Thyroid gland (tissue), 4 donors: ENCODE results near the gene EMC7. TPM values are rescaled to one million over a fixed set of nuclear protein-coding genes. Genes with fewer than 3 reads are reported as not detected.
A peak's percentile ranks its signal among the peaks of the same experiment; 100 is the strongest.

Source experiments
- DNase-seq, 2 donors: peaks; one replicate each; pipeline ENCODE4 v3.0.0-alpha.2; 2019
- H3K27ac ChIP-seq, 3 donors: fragments of 200-600 bp; sonication (generic); 1 replicate in 2 of 3; 2 replicates in 1 of 3; pipeline ENCODE4 v1.5.1; 2016 to 2019; ENCODE audit warnings: mild to moderate bottlenecking in 1 of 3, moderate library complexity in 1 of 3
- H3K27me3 ChIP-seq: fragments of 200-600 bp; sonication (generic); one replicate; pipeline ENCODE4 v1.5.1; 2019
- H3K36me3 ChIP-seq, 2 donors: fragments of 200-600 bp; sonication (generic); one replicate each; pipeline ENCODE4 v1.5.1; 2016 to 2019
- H3K4me1 ChIP-seq, 2 donors: fragments of 200-600 bp; sonication (generic); one replicate each; pipeline ENCODE4 v1.5.1; 2017 to 2019
- H3K4me3 ChIP-seq, 3 donors: fragments of 200-600 bp; sonication (generic); replicated peaks in 1 of 3; 1 replicate in 2 of 3; 2 replicates in 1 of 3; pipeline ENCODE4 v1.5.1; 2016; ENCODE audit warnings: mild to moderate bottlenecking in 1 of 3
- H3K9me3 ChIP-seq: fragments of 200-600 bp; sonication (generic); one replicate; pipeline ENCODE4 v1.5.1; 2017
- POLR2A ChIP-seq, 2 donors: fragments of 450-650 bp; IDR thresholded peaks; one replicate each; pipeline ENCODE4 v1.6.1; 2017; ENCODE audit warnings: antibody characterized with exemption in 2 of 2, mild to moderate bottlenecking in 2 of 2, moderate library complexity in 1 of 2
- WGBS, 2 donors: methylation state at CpG; one replicate each; pipeline ENCODE4 v1.1.5; 2017; 5-methylcytosine and 5-hydroxymethylcytosine counted together
- intact Hi-C: fragments of 100-400 bp; cut with DNase I; formaldehyde crosslinking; loops from one replicate; pipeline ENCODE4 v1.15.1; 2023
- total RNA-seq, 4 donors: library from RNA; depleted of rRNA; stranded (reverse); fragments of >200 nt; gene quantifications; one replicate each; pipeline ENCODE4 v1.2.3, GENCODE V29; 2016
- TF ChIP-seq, protein P1 (sequence below), 6 experiments: fragments of 200-600 bp in 3 of 6; fragments of 450-650 bp in 3 of 6; sonication (generic) in 3 of 6; IDR thresholded peaks; one replicate each; pipeline ENCODE4 v1.5.1; 2016 to 2019; ENCODE audit warnings: antibody characterized with exemption in 6 of 6, mild to moderate bottlenecking in 2 of 6, inconsistent platforms in 1 of 6, moderate library complexity in 1 of 6

Gene EMC7
- 10 to 100 TPM; 40.9 to 54.3 (median 50.5) TPM for total RNA-seq

- TF ChIP-seq, protein P1, sequence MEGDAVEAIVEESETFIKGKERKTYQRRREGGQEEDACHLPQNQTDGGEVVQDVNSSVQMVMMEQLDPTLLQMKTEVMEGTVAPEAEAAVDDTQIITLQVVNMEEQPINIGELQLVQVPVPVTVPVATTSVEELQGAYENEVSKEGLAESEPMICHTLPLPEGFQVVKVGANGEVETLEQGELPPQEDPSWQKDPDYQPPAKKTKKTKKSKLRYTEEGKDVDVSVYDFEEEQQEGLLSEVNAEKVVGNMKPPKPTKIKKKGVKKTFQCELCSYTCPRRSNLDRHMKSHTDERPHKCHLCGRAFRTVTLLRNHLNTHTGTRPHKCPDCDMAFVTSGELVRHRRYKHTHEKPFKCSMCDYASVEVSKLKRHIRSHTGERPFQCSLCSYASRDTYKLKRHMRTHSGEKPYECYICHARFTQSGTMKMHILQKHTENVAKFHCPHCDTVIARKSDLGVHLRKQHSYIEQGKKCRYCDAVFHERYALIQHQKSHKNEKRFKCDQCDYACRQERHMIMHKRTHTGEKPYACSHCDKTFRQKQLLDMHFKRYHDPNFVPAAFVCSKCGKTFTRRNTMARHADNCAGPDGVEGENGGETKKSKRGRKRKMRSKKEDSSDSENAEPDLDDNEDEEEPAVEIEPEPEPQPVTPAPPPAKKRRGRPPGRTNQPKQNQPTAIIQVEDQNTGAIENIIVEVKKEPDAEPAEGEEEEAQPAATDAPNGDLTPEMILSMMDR (IDR thresholded peaks at IDR 0.05) = peak in 1 of 6 experiments; percentile 32
- TF ChIP-seq POLR2A (IDR thresholded peaks at IDR 0.05) = peak in 1 of 2 donors; percentile 84
- H3K4me3 ChIP-seq = peak within 1 kb of the TSS; percentile 74 to 87 (median 76)
- 0 to 2% methylated on average over 29 to 33 of the region's 48 CpGs for WGBS, 2 donors
- H3K27ac ChIP-seq = peak within 1 kb of the TSS; percentile 44 to 84 (median 67)
- H3K36me3 ChIP-seq = no peaks in the 10 kb centered on the region
- H3K9me3 ChIP-seq = no peaks in the 10 kb centered on the region
- DNase-seq = peak; percentile 99
- H3K27me3 ChIP-seq = no peaks in the 10 kb centered on the region
- intact Hi-C loops = loop anchor here (5.0 to 10.0 kb wide), 2 partner anchors 126 to 263 kb away; partner anchors contain the start of genes EMC4 and LPCAT4
- H3K4me1 ChIP-seq = peaks cover 7 to 12% of the 10 kb centered on the region in 2 donors
Measured at GRCh38 chr15:34101366-34102174, at the start of gene EMC7, which contains the start of gene PGBD4. EMC7 (minus strand) TSS chr15:34101862; CDS start chr15:34101839, 23 bp downstream. PGBD4 (plus strand) TSS chr15:34102083; CDS start chr15:34102532, 449 bp downstream.

GRCh38 chr15:34147371-34148140 lies 45.9 kb upstream of the EMC7 start:
- DNase-seq = no peak
- intact Hi-C loops = no loop called here
- Histone ChIP-seq H3K27me3 (no peaks in the 10 kb centered on the region), H3K4me3 (no peak overlapping the region), H3K27ac (no peak overlapping the region), H3K4me1 (no peaks in the 10 kb centered on the region), H3K36me3 (peaks cover 16 to 34% of the 10 kb centered on the region in 2 donors), H3K9me3 (no peaks in the 10 kb centered on the region)
- TF ChIP-seq, protein P1 (IDR thresholded peaks at IDR 0.05) = no peak
- TF ChIP-seq POLR2A (IDR thresholded peaks at IDR 0.05) = no peak
- 67 to 75% methylated on average over 6 of the region's 6 CpGs for WGBS, 2 donors

GRCh38 chr15:34133511-34133910 lies 31.8 kb upstream of the EMC7 start:
- H3K27me3 ChIP-seq = no peaks in the 10 kb centered on the region
- DNase-seq = no peak
- no peaks in the 10 kb centered on the region for H3K4me1 ChIP-seq
- no peaks in the 10 kb centered on the region for H3K9me3 ChIP-seq
- H3K27ac ChIP-seq = no peak overlapping the region
- no peak overlapping the region for H3K4me3 ChIP-seq
- WGBS, 2 donors = 91 to 95% methylated on average over 1 of the region's 1 CpG
- H3K36me3 ChIP-seq = no peaks in the 10 kb centered on the region
- intact Hi-C loops = no loop called here
- TF ChIP-seq, protein P1 (IDR thresholded peaks at IDR 0.05) = no peak

DNA sequence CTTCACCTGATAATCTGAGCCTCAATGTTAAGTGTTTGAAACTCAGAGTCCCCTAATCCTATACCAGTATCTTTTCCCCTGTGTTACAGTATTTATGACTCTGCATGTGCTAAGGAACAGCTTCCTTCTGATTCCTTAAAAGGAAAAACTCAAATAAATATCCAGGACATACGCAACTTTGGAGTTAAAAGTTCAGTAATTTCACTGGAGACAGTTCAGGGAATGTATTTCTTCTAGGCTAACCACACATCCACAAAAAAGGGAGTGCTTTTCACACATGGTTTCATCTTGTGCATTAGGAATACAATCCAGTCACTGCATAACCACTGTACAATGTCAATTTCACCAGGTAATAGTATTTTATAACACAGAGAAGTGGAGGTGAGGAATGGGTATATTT lies 31.2 kb upstream of the EMC7 start:
- intact Hi-C loops = no loop called here
- 94% methylated on average over 1 of the region's 1 CpG for WGBS, 2 donors
- DNase-seq = no peak
- H3K4me3 ChIP-seq = no peak overlapping the region
- no peaks in the 10 kb centered on the region for H3K27me3 ChIP-seq
- H3K36me3 ChIP-seq = no peaks in the 10 kb centered on the region
- no peaks in the 10 kb centered on the region for H3K4me1 ChIP-seq
- H3K9me3 ChIP-seq = no peaks in the 10 kb centered on the region
- no peak for TF ChIP-seq POLR2A (IDR thresholded peaks at IDR 0.05)
- TF ChIP-seq, protein P1 (IDR thresholded peaks at IDR 0.05) = no peak
- no peak overlapping the region for H3K27ac ChIP-seq
